GM10248 (cell line): ENCODE data around the gene DUOXA2.

ENCODE experiments used
- CTCF ChIA-PET: fragments of 300-600 bp; sonication (Branson Sonifier 250); formaldehyde crosslinking; extraction: SDS; loops from one replicate; lab custom pipeline; 2021; ENCODE audit warnings: antibody characterized with exemption; lab: Yijun Ruan, JAX
- POLR2A ChIA-PET: fragments of 350-650 bp; sonication (Branson Sonifier 250); formaldehyde crosslinking; extraction: SDS; loops from one replicate; lab custom pipeline; 2020; ENCODE audit warnings: antibody characterized with exemption; lab: Yijun Ruan, JAX
- DNase-seq: peaks from one replicate; pipeline ENCODE4 v3.0.0; 2012; ENCODE audit errors: extremely low spot score
- CTCF ChIP-seq: IDR thresholded peaks from 2 replicates; pipeline ENCODE4 v1.5.1; 2012; ENCODE audit warnings: mild to moderate bottlenecking, low read depth; ENCODE audit errors: extremely low read depth, missing control alignments, control extremely low read depth

The DUOXA2 gene

GRCh38 chr15:45146405-45146804, 32.3 kb downstream of the DUOXA2 start:
- ChIA-PET CTCF (interaction anchor here (0.7 to 2.2 kb wide), 9 partner anchors 12 to 311 kb away, joined by 3 to 8 read pairs (median 5); no protein-coding TSS in a partner anchor), POLR2A (no interaction called here)
- TF ChIP-seq CTCF: no peak
- no peak for DNase-seq

GRCh38 chr15:45147606-45148005, 33.5 kb downstream of the DUOXA2 start:
- no peak for DNase-seq
- ChIA-PET CTCF (interaction anchor here (1.6 to 4.5 kb wide), 2 partner anchors 16 to 30 kb away, joined by 4 to 27 read pairs; no protein-coding TSS in a partner anchor), POLR2A (no interaction called here)
- no peak for TF ChIP-seq CTCF

- no peak for TF ChIP-seq CTCF
- no peak for DNase-seq
- ChIA-PET POLR2A (no interaction called here), CTCF (interaction anchor here (1.5 to 4.5 kb wide), 5 partner anchors 15 to 310 kb away, joined by 3 to 27 read pairs (median 5); no protein-coding TSS in a partner anchor)
Observed at GRCh38 chr15:45148076-45149059, 34.2 kb downstream of the DUOXA2 start.

DNA sequence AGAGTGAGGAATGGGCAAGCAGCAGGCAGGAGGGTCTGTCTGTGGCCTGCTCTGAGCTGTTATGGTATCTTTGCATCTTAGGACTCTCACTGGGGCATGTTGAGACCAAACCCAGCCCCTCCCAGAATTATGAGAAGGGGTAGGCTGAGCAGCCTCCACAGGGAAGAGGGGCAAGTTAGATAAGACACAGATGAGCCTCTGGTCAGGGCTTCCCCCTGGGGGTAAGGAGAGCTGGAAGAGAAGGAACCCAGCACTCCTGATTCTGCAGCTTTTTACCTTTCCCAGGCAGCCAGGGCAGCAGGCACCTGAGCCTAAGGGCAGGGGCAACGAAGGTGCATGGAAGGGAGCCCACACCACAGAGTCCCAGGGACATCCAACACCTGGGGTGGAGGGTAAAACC, 34.9 kb downstream of the DUOXA2 start:
- POLR2A ChIA-PET: no interaction called here
- no peak for DNase-seq
- no peak for TF ChIP-seq CTCF
- CTCF ChIA-PET: interaction anchor here (1.2 to 4.5 kb wide), 6 partner anchors 14 to 309 kb away, joined by 3 to 27 read pairs (median 4); no protein-coding TSS in a partner anchor

GRCh38 chr15:45150481-45150880, 36.4 kb downstream of the DUOXA2 start:
- no peak for DNase-seq
- CTCF ChIA-PET: interaction anchor here (1.2 to 4.5 kb wide), 7 partner anchors 8 to 308 kb away, joined by 3 to 27 read pairs (median 5); no protein-coding TSS in a partner anchor
- POLR2A ChIA-PET: no interaction called here
- no peak for TF ChIP-seq CTCF

GRCh38 chr15:45150997-45151396, 36.9 kb downstream of the DUOXA2 start:
- POLR2A ChIA-PET: no interaction called here
- DNase-seq: no peak
- CTCF ChIA-PET: interaction anchor here (1.2 to 4.5 kb wide), 5 partner anchors 9 to 17 kb away, joined by 3 to 27 read pairs (median 5); no protein-coding TSS in a partner anchor
- no peak for TF ChIP-seq CTCF
